DND-41 (cell line): Measurements from ENCODE around the gene LAMP1.

Experiments
- CTCF ChIP-seq: IDR thresholded peaks from 2 replicates; pipeline ENCODE4 v1.5.1; 2012; ENCODE audit warnings: borderline replicate concordance, low read length, moderate library complexity, mild to moderate bottlenecking; ENCODE audit not compliant: poor library complexity, severe bottlenecking; ENCODE audit errors: extremely low read depth
- EZH2 ChIP-seq: IDR thresholded peaks from 3 replicates; pipeline ENCODE4 v1.6.1; 2012; ENCODE audit warnings: borderline replicate concordance, low read depth, mild to moderate bottlenecking, moderate library complexity, low read length, inconsistent platforms; ENCODE audit not compliant: severe bottlenecking

DNA sequence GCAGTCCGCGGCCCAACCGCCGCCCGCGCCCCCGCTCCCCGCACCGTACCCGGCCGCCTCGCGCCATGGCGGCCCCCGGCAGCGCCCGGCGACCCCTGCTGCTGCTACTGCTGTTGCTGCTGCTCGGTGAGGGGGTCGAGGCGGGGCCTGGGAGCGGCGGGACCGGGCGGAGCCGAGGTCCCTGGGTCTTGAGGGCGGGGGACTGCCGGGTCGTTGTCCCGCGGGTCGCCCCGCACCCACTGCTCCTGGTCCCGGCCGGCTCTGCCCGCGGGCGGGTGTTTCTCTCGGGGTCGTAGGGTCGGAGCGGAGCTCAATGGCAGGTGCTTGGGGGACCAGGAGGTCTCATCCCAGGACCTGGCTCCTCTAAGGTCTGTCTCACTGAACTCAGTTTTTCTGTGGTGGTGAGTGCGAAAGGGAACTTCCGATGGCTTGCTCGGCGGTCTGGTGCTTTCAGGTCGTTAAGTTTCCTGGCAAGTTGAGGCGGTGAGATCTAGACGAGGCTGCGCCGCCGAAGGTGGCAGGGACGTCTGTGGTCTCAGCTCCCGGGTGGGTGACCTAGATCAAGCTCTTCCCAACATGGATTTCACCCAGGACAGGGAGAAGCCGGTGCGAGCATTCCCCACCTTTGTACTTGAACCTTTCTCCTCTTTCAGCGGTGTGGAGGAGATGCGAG is 467 bp downstream of the LAMP1 start:
- no peak for TF ChIP-seq CTCF
- no peak for TF ChIP-seq EZH2
